HepG2 (cell line): ENCODE results near the gene CCDC34. TPM values are rescaled to one million over a fixed set of nuclear protein-coding genes. Genes with fewer than 3 reads are reported as not detected.

Experiments used
- ATAC-seq: fragments of 200-7000 bp; cut with Tn5 transposase; 3 replicates; pipeline ENCODE4 v1.9.1; 2020; ENCODE audit warnings: mild to moderate bottlenecking, moderate library complexity
- BruUV-seq: library from RNA; stranded (reverse); fragments of 400-500 nt; replicated peaks from 2 replicates; lab custom pipeline; 2021; lab: Mats Ljungman, UMichigan
- CTCF ChIA-PET: fragments of 300-600 bp; formaldehyde crosslinking; extraction: SDS; loops from one replicate; lab custom pipeline; 2021; ENCODE audit warnings: low total read pairs, inconsistent platforms, low intra/inter-chr PET ratio; lab: Yijun Ruan, JAX
- POLR2A ChIA-PET: fragments of 350-600 bp; sonication (Branson Sonifier 250); formaldehyde crosslinking; loops from one replicate; lab custom pipeline; 2020; ENCODE audit warnings: antibody characterized with exemption, inconsistent platforms; lab: Yijun Ruan, JAX
- DNase-seq: peaks from one replicate; pipeline ENCODE4 v3.0.0-alpha.2; 2015; ENCODE audit warnings: low spot score
- FAIRE-seq: peaks from 3 replicates; lab custom pipeline; 2011; peaks lifted over from hg19 to GRCh38; lab: Jason Lieb, UNC
- H2AFZ ChIP-seq: one replicate; pipeline ENCODE4 v1.6.1; 2011; ENCODE audit warnings: low read length, inconsistent platforms
- H3K27ac ChIP-seq: fragments of 300-600 bp; 3 replicates; pipeline ENCODE4 v1.8.0; 2011; ENCODE audit warnings: mixed run types, mild to moderate bottlenecking, mixed read lengths, low read length, inconsistent platforms; ENCODE audit not compliant: insufficient read depth; ENCODE audit errors: extremely low read length
- H3K27me3 ChIP-seq, 2 experiments: fragments of 200-600 bp in 1 of 2; 2 replicates in 1 of 2; 3 replicates in 1 of 2; pipeline versions ENCODE4 v1.6.0 to v1.8.0; 2011; ENCODE audit warnings: low read length in 2 of 2, mild to moderate bottlenecking in 2 of 2, moderate library complexity in 2 of 2, inconsistent platforms in 1 of 2; ENCODE audit not compliant: insufficient read depth in 2 of 2, control insufficient read depth in 1 of 2
- H3K36me3 ChIP-seq, 2 experiments: fragments of 200-600 bp in 1 of 2; replicated peaks in 1 of 2; 2 replicates in 1 of 2; 3 replicates in 1 of 2; pipeline versions ENCODE4 v1.5.1 to v1.8.0; 2011; ENCODE audit warnings: low read length in 2 of 2, inconsistent platforms in 1 of 2; ENCODE audit not compliant: insufficient read depth in 2 of 2, control insufficient read depth in 1 of 2
- H3K4me1 ChIP-seq: 2 replicates; pipeline ENCODE4 v1.5.1; 2012; ENCODE audit warnings: low read length, inconsistent platforms; ENCODE audit not compliant: insufficient read depth
- H3K4me2 ChIP-seq: 2 replicates; pipeline ENCODE4 v1.6.0; 2011; ENCODE audit warnings: low read depth, low read length, inconsistent platforms
- H3K4me3 ChIP-seq, 3 experiments: fragments of 200-600 bp in 1 of 3; sonication (generic), shearing (Covaris generic) in 1 of 3; replicated peaks in 1 of 3; 2 replicates each; pipeline ENCODE4 v1.5.1; 2011 to 2016; ENCODE audit warnings: low read length in 3 of 3, inconsistent platforms in 2 of 3, low read depth in 2 of 3, mild to moderate bottlenecking in 2 of 3, control low read depth in 1 of 3, mixed read lengths in 1 of 3; ENCODE audit not compliant: insufficient read depth in 1 of 3
- H3K79me2 ChIP-seq: one replicate; pipeline ENCODE4 v1.6.1; 2011; ENCODE audit warnings: low read length, inconsistent platforms; ENCODE audit not compliant: insufficient read depth
- H3K9ac ChIP-seq: 2 replicates; pipeline ENCODE4 v1.6.0; 2011; ENCODE audit warnings: mild to moderate bottlenecking, low read depth, low read length, inconsistent platforms; ENCODE audit not compliant: insufficient read depth
- H3K9me3 ChIP-seq: 2 replicates; pipeline ENCODE4 v1.5.1; 2012; ENCODE audit warnings: mild to moderate bottlenecking, low read length
- H4K20me1 ChIP-seq: 2 replicates; pipeline ENCODE4 v1.6.0; 2011; ENCODE audit warnings: inconsistent platforms, mild to moderate bottlenecking, low read length, moderate library complexity; ENCODE audit not compliant: insufficient read depth
- ADNP ChIP-seq: sonication (generic); formaldehyde crosslinking; IDR thresholded peaks from 2 replicates; pipeline ENCODE4 v1.4.0; 2020; ENCODE audit warnings: missing genetic modification reagents
- RBM22 ChIP-seq: fragments of 200-400 bp; formaldehyde crosslinking; optimal IDR thresholded peaks from 2 replicates; pipeline ENCODE3; 2017; ENCODE audit warnings: mild to moderate bottlenecking, low read length, moderate library complexity
- RFX1 ChIP-seq: fragments of 450-650 bp; IDR thresholded peaks from 2 replicates; pipeline ENCODE4 v1.6.1; 2017
- SOX13 ChIP-seq, 3 experiments: fragments of 450-650 bp in 1 of 3; sonication (generic) in 1 of 3; formaldehyde crosslinking in 1 of 3; IDR thresholded peaks in 2 of 3; conservative IDR thresholded peaks in 1 of 3; 2 replicates each; pipeline versions ENCODE4 v1.5.0 to v1.6.1; 2016 to 2020; ENCODE audit warnings: antibody characterized with exemption in 1 of 3, mild to moderate bottlenecking in 1 of 3, missing compliant biosample characterization in 1 of 3, missing genetic modification reagents in 1 of 3, moderate library complexity in 1 of 3
- ZNF160 ChIP-seq: sonication (generic); formaldehyde crosslinking; IDR thresholded peaks from 2 replicates; pipeline ENCODE4 v1.8.0; 2022; ENCODE audit warnings: mild to moderate bottlenecking, inconsistent platforms, missing genetic modification reagents
- ZNF335 ChIP-seq: sonication (generic); formaldehyde crosslinking; IDR thresholded peaks from 2 replicates; pipeline ENCODE4 v1.4.0; 2020; ENCODE audit warnings: missing genetic modification reagents
- ZNF616 ChIP-seq: sonication (generic); formaldehyde crosslinking; IDR thresholded peaks from 2 replicates; pipeline ENCODE4 v1.5.0; 2020; ENCODE audit warnings: low read depth, mild to moderate bottlenecking, missing genetic modification reagents
- ZNF678 ChIP-seq: sonication (generic); formaldehyde crosslinking; IDR thresholded peaks from 2 replicates; pipeline ENCODE4 v1.4.0; 2020; ENCODE audit warnings: mild to moderate bottlenecking, missing genetic modification reagents
- WGBS: methylation state at CpG from one replicate; pipeline ENCODE4 v1.1.6; 2017; ENCODE audit warnings: low lambda C conversion rate; 5-methylcytosine and 5-hydroxymethylcytosine counted together
- in situ Hi-C: cut with HindIII; loops from 2 replicates; pipeline ENCODE4 v1.10.0; 2017; ENCODE audit warnings: low pct_unique_long_range_greater_than_20kb; ENCODE audit not compliant: extremely low pct_ligation_motif_present
- intact Hi-C: fragments of 100-400 bp; cut with micrococcal nuclease; formaldehyde crosslinking; loops from one replicate; pipeline ENCODE4 v1.10.0; 2022; ENCODE audit not compliant: unreplicated experiment
- polyA plus RNA-seq, 8 experiments: library from polyadenylated mRNA; depleted of rRNA in 3 of 8; stranded (reverse) in 7 of 8; unstranded in 1 of 8; fragments of >200 nt; fragmentation: Illumina TruSeq in 4 of 8; extraction: Trizol in 4 of 8; gene quantifications; 2 replicates each; pipeline versions ENCODE4 v1.2.1 to v1.2.3, GENCODE V29; 2011 to 2016; ENCODE audit warnings: low read depth in 4 of 8, missing spikeins in 1 of 8, mixed read lengths in 1 of 8; ENCODE audit not compliant: insufficient read depth in 1 of 8
- total RNA-seq, 5 experiments: library from RNA; depleted of rRNA; stranded (reverse); fragments of >200 nt; fragmentation: Illumina TruSeq; extraction: Trizol; gene quantifications; 2 replicates each; pipeline ENCODE4 v1.2.3, GENCODE V29; 2016; ENCODE audit warnings: low read depth in 1 of 5
- TF ChIP-seq, protein P1 (sequence below): sonication (generic); formaldehyde crosslinking; IDR thresholded peaks from 2 replicates; pipeline ENCODE4 v1.4.0; 2020; ENCODE audit warnings: missing genetic modification reagents
- TF ChIP-seq, protein P2 (sequence below): sonication (generic); formaldehyde crosslinking; conservative IDR thresholded peaks from 2 replicates; pipeline ENCODE4 v1.8.1; 2023; ENCODE audit warnings: missing genetic modification reagents

Gene CCDC34
- total and polyA plus RNA-seq, 2 of the 13 experiments (the other 11 are each of a cell fraction or from before 2014, with no cell fraction given): 7.6 to 34.3 TPM

DNA sequence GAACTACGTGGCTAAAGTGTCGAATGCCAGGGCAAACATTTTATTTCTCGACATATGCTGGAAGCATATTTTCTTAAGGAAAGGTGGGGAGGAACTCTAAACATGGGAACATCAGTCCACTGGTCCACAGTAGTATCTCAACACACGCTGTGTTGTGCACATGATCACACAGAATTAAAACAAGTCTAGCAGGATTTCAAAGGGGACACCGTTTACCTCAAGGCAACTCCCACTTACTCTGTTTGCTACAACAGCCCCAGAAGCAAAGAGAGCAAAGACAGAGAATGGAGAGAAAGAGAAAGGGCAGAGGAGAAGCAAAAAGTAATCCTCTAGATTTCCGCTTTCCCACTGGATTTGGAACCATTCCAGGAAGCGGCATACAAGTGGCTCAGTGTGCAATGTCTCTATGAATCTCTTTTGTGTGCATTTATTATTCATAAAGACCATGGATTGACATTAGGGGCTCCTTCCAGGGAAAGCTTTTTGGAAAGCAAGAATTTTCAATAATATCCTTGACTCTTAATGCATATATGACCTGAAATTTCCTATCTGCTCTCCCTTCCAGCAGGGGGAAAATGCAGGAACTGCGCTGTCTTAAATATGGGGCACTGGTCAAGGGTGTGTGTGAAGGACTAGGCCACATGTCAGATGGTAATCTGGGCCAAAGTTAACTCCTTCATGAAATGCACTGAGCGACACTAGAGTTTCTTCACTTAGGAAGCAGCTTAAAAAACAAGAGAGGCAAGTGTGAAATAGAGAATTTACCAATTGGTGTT lies 34.8 kb upstream of the CCDC34 start:
- no peak overlapping the region for H3K9ac ChIP-seq
- H3K9me3 ChIP-seq: no peaks in the 10 kb centered on the region
- DNase-seq: no peak
- ChIA-PET CTCF (no interaction called here), POLR2A (no interaction called here)
- WGBS: 92% methylated on average over 9 of the region's 9 CpGs
- no peak overlapping the region for H2AFZ ChIP-seq
- TF ChIP-seq RBM22: peak; percentile 60
- no peak for TF ChIP-seq ZNF678 (CRISPR knock-in tag)
- in situ Hi-C loops (loop anchor here (5.0 kb wide), 1 partner anchor 69 kb away; no protein-coding TSS in a partner anchor), intact Hi-C loops (loop anchor here (5.0 kb wide), 1 partner anchor 196 kb away; no protein-coding TSS in a partner anchor)
- H3K27ac ChIP-seq: peak overlapping the region; percentile 93
- H3K27me3 ChIP-seq: no peaks in the 10 kb centered on the region
- BruUV-seq: no TSS peak
- peaks cover 92% of the 10 kb centered on the region for H3K4me1 ChIP-seq
- H3K4me2 ChIP-seq: peak overlapping the region; percentile 26; the same call in 1 of the 2 replicates
- ATAC-seq: no peak
- no peak overlapping the region for H3K4me3 ChIP-seq
- H4K20me1 ChIP-seq: no peaks in the 10 kb centered on the region
- FAIRE-seq: no peak
- H3K79me2 ChIP-seq: peaks cover 62% of the 10 kb centered on the region
- peaks cover 3 to 4% of the 10 kb centered on the region in 2 experiments; a peak in 4 of 5 replicates for H3K36me3 ChIP-seq

DNA sequence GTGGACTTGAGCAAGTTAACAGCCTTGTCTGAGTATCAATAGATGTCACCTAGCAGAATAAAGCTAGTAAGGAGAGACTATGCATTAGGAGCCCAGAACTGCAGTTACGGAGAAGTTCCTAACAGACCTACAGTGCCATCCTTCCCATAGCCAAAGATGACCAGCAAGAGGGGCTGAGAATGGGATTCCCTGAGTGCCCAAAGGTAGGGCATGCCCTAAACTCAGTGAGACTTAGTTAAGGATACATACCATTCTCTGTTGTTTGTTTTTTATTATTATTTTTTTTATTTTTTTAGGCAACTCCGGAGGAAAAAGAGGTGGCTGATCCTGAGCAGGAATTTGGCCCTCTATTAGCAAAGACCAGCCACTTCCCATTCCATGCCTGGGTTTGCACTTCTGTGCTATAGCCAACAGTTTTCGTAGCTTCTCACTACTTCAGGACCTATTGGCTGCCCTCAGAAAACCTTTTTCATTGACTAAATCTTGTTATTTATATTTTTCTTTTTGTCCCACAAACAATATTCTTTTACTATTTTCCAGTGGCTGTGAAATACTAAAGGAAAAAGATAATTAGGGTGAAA lies 33.3 kb upstream of the CCDC34 start:
- Histone ChIP-seq H3K4me2 (peak overlapping the region; percentile 95), H3K27me3 (no peaks in the 10 kb centered on the region), H2AFZ (no peak overlapping the region), H4K20me1 (no peaks in the 10 kb centered on the region), H3K79me2 (peaks cover 66% of the 10 kb centered on the region), H3K9ac (peak overlapping the region; percentile 73), H3K9me3 (no peaks in the 10 kb centered on the region), H3K4me3 (peak overlapping the region; percentile 42 to 61 (median 58); a peak in 5 of 6 replicates), H3K36me3 (peaks cover 3 to 6% of the 10 kb centered on the region in 2 experiments), H3K27ac (peak overlapping the region; percentile 93), H3K4me1 (peaks cover 92% of the 10 kb centered on the region)
- 0% methylated on average over 3 of the region's 3 CpGs for WGBS
- intact Hi-C loops: loop anchor here (5.0 kb wide), 1 partner anchor 194 kb away; no protein-coding TSS in a partner anchor
- FAIRE-seq (peak; percentile 48), DNase-seq (peak; percentile 69), ATAC-seq (peak; percentile 81)
- POLR2A ChIA-PET: interaction anchor here (0.7 to 4.2 kb wide), 20 partner anchors 10 to 194 kb away, joined by 3 to 65 read pairs (median 4); partner anchors contain the start of genes CCDC34 and LGR4
- in situ Hi-C loops: loop anchor here (5.0 kb wide), 1 partner anchor 71 kb away; no protein-coding TSS in a partner anchor
- CTCF ChIA-PET: no interaction called here
- no TSS peak for BruUV-seq
- no peak for TF ChIP-seq ZNF160
- TF ChIP-seq, protein P1, sequence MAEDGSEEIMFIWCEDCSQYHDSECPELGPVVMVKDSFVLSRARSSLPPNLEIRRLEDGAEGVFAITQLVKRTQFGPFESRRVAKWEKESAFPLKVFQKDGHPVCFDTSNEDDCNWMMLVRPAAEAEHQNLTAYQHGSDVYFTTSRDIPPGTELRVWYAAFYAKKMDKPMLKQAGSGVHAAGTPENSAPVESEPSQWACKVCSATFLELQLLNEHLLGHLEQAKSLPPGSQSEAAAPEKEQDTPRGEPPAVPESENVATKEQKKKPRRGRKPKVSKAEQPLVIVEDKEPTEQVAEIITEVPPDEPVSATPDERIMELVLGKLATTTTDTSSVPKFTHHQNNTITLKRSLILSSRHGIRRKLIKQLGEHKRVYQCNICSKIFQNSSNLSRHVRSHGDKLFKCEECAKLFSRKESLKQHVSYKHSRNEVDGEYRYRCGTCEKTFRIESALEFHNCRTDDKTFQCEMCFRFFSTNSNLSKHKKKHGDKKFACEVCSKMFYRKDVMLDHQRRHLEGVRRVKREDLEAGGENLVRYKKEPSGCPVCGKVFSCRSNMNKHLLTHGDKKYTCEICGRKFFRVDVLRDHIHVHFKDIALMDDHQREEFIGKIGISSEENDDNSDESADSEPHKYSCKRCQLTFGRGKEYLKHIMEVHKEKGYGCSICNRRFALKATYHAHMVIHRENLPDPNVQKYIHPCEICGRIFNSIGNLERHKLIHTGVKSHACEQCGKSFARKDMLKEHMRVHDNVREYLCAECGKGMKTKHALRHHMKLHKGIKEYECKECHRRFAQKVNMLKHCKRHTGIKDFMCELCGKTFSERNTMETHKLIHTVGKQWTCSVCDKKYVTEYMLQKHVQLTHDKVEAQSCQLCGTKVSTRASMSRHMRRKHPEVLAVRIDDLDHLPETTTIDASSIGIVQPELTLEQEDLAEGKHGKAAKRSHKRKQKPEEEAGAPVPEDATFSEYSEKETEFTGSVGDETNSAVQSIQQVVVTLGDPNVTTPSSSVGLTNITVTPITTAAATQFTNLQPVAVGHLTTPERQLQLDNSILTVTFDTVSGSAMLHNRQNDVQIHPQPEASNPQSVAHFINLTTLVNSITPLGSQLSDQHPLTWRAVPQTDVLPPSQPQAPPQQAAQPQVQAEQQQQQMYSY: peak; percentile 56
- no peak for TF ChIP-seq ZNF616 (CRISPR knock-in tag)
- no peak for TF ChIP-seq ADNP (CRISPR knock-in tag)
- TF ChIP-seq RFX1: no peak
- no peak for TF ChIP-seq ZNF335 (CRISPR knock-in tag)
- TF ChIP-seq, protein P2, sequence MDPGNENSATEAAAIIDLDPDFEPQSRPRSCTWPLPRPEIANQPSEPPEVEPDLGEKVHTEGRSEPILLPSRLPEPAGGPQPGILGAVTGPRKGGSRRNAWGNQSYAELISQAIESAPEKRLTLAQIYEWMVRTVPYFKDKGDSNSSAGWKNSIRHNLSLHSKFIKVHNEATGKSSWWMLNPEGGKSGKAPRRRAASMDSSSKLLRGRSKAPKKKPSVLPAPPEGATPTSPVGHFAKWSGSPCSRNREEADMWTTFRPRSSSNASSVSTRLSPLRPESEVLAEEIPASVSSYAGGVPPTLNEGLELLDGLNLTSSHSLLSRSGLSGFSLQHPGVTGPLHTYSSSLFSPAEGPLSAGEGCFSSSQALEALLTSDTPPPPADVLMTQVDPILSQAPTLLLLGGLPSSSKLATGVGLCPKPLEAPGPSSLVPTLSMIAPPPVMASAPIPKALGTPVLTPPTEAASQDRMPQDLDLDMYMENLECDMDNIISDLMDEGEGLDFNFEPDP: no peak
- no peak for TF ChIP-seq SOX13 (IDR thresholded peaks at IDR 0.05)
- TF ChIP-seq SOX13 (CRISPR knock-in tag; conservative IDR thresholded peaks at IDR 0.05 in 1 of 2, IDR thresholded peaks at IDR 0.05 in 1 of 2): 0 out of 4 replicates have a peak, but pooled peaks of 1 of the 2 experiments have one; percentile 20
